GM12878 (cell line): ENCODE results near the gene DHX16. TPM values are rescaled to one million over a fixed set of nuclear protein-coding genes. Genes with fewer than 3 reads are reported as not detected.
A peak's percentile ranks its signal among the peaks of the same experiment; 100 is the strongest.

Experiments used
- ATAC-seq: fragments of 200-7000 bp; cut with Tn5 transposase; 3 replicates; pipeline ENCODE4 v1.9.1; 2020; ENCODE audit warnings: mild to moderate bottlenecking, moderate library complexity
- BruUV-seq: library from RNA; stranded (reverse); fragments of 400-500 nt; replicated peaks from 2 replicates; lab custom pipeline; 2021; lab: Mats Ljungman, UMichigan
- CTCF ChIA-PET: fragments of 300-600 bp; sonication (Branson Sonifier 250); formaldehyde crosslinking; extraction: SDS; loops from one replicate; lab custom pipeline; 2021; ENCODE audit warnings: inconsistent platforms; lab: Yijun Ruan, JAX
- POLR2A ChIA-PET: fragments of 350-600 bp; formaldehyde crosslinking; extraction: SDS; loops from one replicate; lab custom pipeline; 2021; ENCODE audit warnings: inconsistent platforms; lab: Charles Lee
- RAD21 ChIA-PET: fragments of 300-600 bp; sonication (Branson Sonifier 250); formaldehyde crosslinking; loops from one replicate; lab custom pipeline; 2023; ENCODE audit warnings: antibody characterized with exemption; ENCODE audit not compliant: unreplicated experiment; lab: Charles Lee
- SMC1A ChIA-PET: fragments of 300-600 bp; sonication (Branson Sonifier 250); formaldehyde crosslinking; loops from one replicate; lab custom pipeline; 2023; ENCODE audit not compliant: unreplicated experiment, uncharacterized antibody; lab: Charles Lee
- DNase-seq: peaks from one replicate; pipeline ENCODE4 v3.0.0-alpha.2; 2011; ENCODE audit warnings: low read depth, low spot score
- FAIRE-seq: peaks from 3 replicates; lab custom pipeline; 2011; peaks lifted over from hg19 to GRCh38; lab: Jason Lieb, UNC
- H2AFZ ChIP-seq: 2 replicates; pipeline ENCODE4 v1.6.0; 2011; ENCODE audit warnings: low read depth, low read length, control low read depth; ENCODE audit not compliant: control insufficient read depth
- H3K27ac ChIP-seq: 2 replicates; pipeline ENCODE4 v1.5.1; 2011; ENCODE audit warnings: control low read depth; ENCODE audit not compliant: control insufficient read depth, insufficient read depth
- H3K27me3 ChIP-seq, 2 experiments: replicated peaks in 1 of 2; 2 replicates each; pipeline versions ENCODE4 v1.6.0 to v1.6.1; 2011; ENCODE audit warnings: low read length in 1 of 2; ENCODE audit not compliant: control insufficient read depth in 2 of 2, insufficient read depth in 2 of 2
- H3K36me3 ChIP-seq, 2 experiments: 2 replicates each; pipeline ENCODE4 v1.5.1; 2011; ENCODE audit warnings: low read length in 1 of 2; ENCODE audit not compliant: control insufficient read depth in 2 of 2, insufficient read depth in 2 of 2
- H3K4me1 ChIP-seq: 2 replicates; pipeline ENCODE4 v1.6.1; 2011; ENCODE audit warnings: mild to moderate bottlenecking, low read length, moderate library complexity, mixed read lengths; ENCODE audit not compliant: control insufficient read depth, insufficient read depth
- H3K4me2 ChIP-seq: 2 replicates; pipeline ENCODE4 v1.6.0; 2011; ENCODE audit warnings: control low read depth; ENCODE audit not compliant: control insufficient read depth, insufficient read depth
- H3K4me3 ChIP-seq: fragments of 200-600 bp; sonication (generic); 2 replicates; pipeline ENCODE4 v1.5.1; 2016
- H3K79me2 ChIP-seq: 2 replicates; pipeline ENCODE4 v1.6.0; 2011; ENCODE audit warnings: low read length; ENCODE audit not compliant: control insufficient read depth, insufficient read depth
- H3K9ac ChIP-seq: 2 replicates; pipeline ENCODE4 v1.8.0; 2011; ENCODE audit warnings: low read length, control low read depth, mixed read lengths; ENCODE audit not compliant: control insufficient read depth, insufficient read depth
- H3K9me3 ChIP-seq: replicated peaks from 3 replicates; pipeline ENCODE4 v1.5.1; 2011; ENCODE audit warnings: mild to moderate bottlenecking, low read length; ENCODE audit not compliant: control insufficient read depth, insufficient read depth
- H4K20me1 ChIP-seq: 2 replicates; pipeline ENCODE4 v1.6.0; 2011; ENCODE audit not compliant: control insufficient read depth, insufficient read depth
- CEBPB ChIP-seq, 2 experiments: fragments of 150-350 bp in 1 of 2; IDR thresholded peaks; 2 replicates each; pipeline ENCODE4 v1.6.1; 2012 to 2014; ENCODE audit warnings: low read depth in 2 of 2, low read length in 2 of 2, borderline replicate concordance in 1 of 2, inconsistent platforms in 1 of 2
- EGR1 ChIP-seq, 2 experiments: IDR thresholded peaks; 1 replicate in 1 of 2; 2 replicates in 1 of 2; pipeline ENCODE4 v1.6.1; 2011 to 2012; ENCODE audit warnings: low read depth in 2 of 2, low read length in 2 of 2, borderline replicate concordance in 1 of 2, mild to moderate bottlenecking in 1 of 2, moderate library complexity in 1 of 2
- ESRRA ChIP-seq: IDR thresholded peaks from 2 replicates; pipeline ENCODE4 v1.6.1; 2012; ENCODE audit warnings: mild to moderate bottlenecking, low read length, improper control_type of control experiment
- FOXM1 ChIP-seq: IDR thresholded peaks from 2 replicates; pipeline ENCODE4 v1.6.1; 2012; ENCODE audit warnings: low read depth, mild to moderate bottlenecking, inconsistent platforms, low read length, moderate library complexity
- NR2C1 ChIP-seq: fragments of 450-650 bp; IDR thresholded peaks from 2 replicates; pipeline ENCODE4 v1.6.1; 2017; ENCODE audit warnings: antibody characterized with exemption, mild to moderate bottlenecking, moderate library complexity
- NR2F1 ChIP-seq: fragments of 450-650 bp; conservative IDR thresholded peaks from 2 replicates; pipeline ENCODE4 v1.6.1; 2017; ENCODE audit warnings: mild to moderate bottlenecking
- POLR2A ChIP-seq: IDR thresholded peaks from 2 replicates; pipeline ENCODE4 v1.6.1; 2011; ENCODE audit warnings: low read depth, mild to moderate bottlenecking, low read length
- POLR2AphosphoS2 ChIP-seq: IDR thresholded peaks from 2 replicates; pipeline ENCODE4 v1.6.1; 2011; ENCODE audit warnings: low read depth, mild to moderate bottlenecking, low read length, improper control_type of control experiment, moderate library complexity
- POU2F2 ChIP-seq: IDR thresholded peaks from 3 replicates; pipeline ENCODE4 v1.6.1; 2011; ENCODE audit warnings: low read depth, mild to moderate bottlenecking, low read length, borderline replicate concordance
- SIN3A ChIP-seq: IDR thresholded peaks from 2 replicates; pipeline ENCODE4 v1.6.1; 2012; ENCODE audit warnings: low read depth, low read length, improper control_type of control experiment
- SMARCA5 ChIP-seq: fragments of 450-650 bp; IDR thresholded peaks from 2 replicates; pipeline ENCODE4 v1.6.1; 2017; ENCODE audit warnings: mild to moderate bottlenecking
- STAT1 ChIP-seq: fragments of 450-650 bp; conservative IDR thresholded peaks from 2 replicates; pipeline ENCODE4 v1.6.1; 2014; ENCODE audit warnings: antibody characterized with exemption, mild to moderate bottlenecking
- SUPT20H ChIP-seq: IDR thresholded peaks from 2 replicates; pipeline ENCODE4 v1.6.1; 2011; ENCODE audit warnings: low read depth, mild to moderate bottlenecking, low read length, moderate library complexity, borderline replicate concordance; ENCODE audit not compliant: control insufficient read depth
- SUZ12 ChIP-seq: fragments of 200-600 bp; sonication (generic); IDR thresholded peaks from one replicate; pipeline ENCODE4 v1.6.1; 2018; ENCODE audit warnings: antibody characterized with exemption, mild to moderate bottlenecking; ENCODE audit not compliant: unreplicated experiment
- TAF1 ChIP-seq: IDR thresholded peaks from 2 replicates; pipeline ENCODE4 v1.6.1; 2011; ENCODE audit warnings: mild to moderate bottlenecking, low read depth, low read length, borderline replicate concordance
- WGBS: methylation state at CpG from one replicate; pipeline ENCODE4 v1.1.6; 2016; ENCODE audit warnings: low lambda C conversion rate; ENCODE audit not compliant: insufficient replicate concordance, insufficient coverage; ENCODE audit errors: missing lambda C conversion rate; 5-methylcytosine and 5-hydroxymethylcytosine counted together
- in situ Hi-C: fragments of 300-500 bp; cut with MboI; formaldehyde crosslinking; loops from 9 replicates; pipeline ENCODE4 v1.14.3; 2018; ENCODE audit warnings: mixed read lengths
- intact Hi-C: fragments of 100-400 bp; cut with micrococcal nuclease; formaldehyde crosslinking; loops from one replicate; pipeline ENCODE4 v1.14.2; 2022; ENCODE audit not compliant: unreplicated experiment
- polyA plus RNA-seq, 11 experiments: library from polyadenylated mRNA; depleted of rRNA in 4 of 11; unstranded in 6 of 11; stranded (reverse) in 5 of 11; fragments of >200 nt; fragmentation: Nextera tagmentation in 4 of 11; fragmentation: Illumina TruSeq in 1 of 11; extraction: Ambion mirVana in 4 of 11; extraction: Trizol in 1 of 11; gene quantifications; 1 replicate in 1 of 11; 2 replicates in 10 of 11; pipeline versions ENCODE4 v1.2.1 to v1.2.3, GENCODE V29; 2011 to 2016; ENCODE audit warnings: inconsistent platforms in 2 of 11, missing spikeins in 2 of 11, low read depth in 1 of 11
- total RNA-seq, 4 experiments: library from RNA; depleted of rRNA in 3 of 4; stranded (reverse); fragments of >200 nt in 3 of 4; fragmentation: Illumina TruSeq in 1 of 4; extraction: Trizol in 1 of 4; gene quantifications; 2 replicates each; pipeline versions ENCODE4 v1.2.1 to v1.2.3, GENCODE V29; 2013 to 2021
- TF ChIP-seq, protein P1 (sequence below), 3 experiments: IDR thresholded peaks in 2 of 3; conservative IDR thresholded peaks in 1 of 3; 2 replicates each; pipeline ENCODE4 v1.5.1; 2011; ENCODE audit warnings: low read depth in 3 of 3, low read length in 3 of 3, mild to moderate bottlenecking in 3 of 3, control low read depth in 2 of 3, moderate library complexity in 2 of 3, inconsistent platforms in 1 of 3, mixed read lengths in 1 of 3; ENCODE audit not compliant: control insufficient read depth in 2 of 3, insufficient read depth in 1 of 3; ENCODE audit errors: extremely low read depth in 1 of 3
- TF ChIP-seq, protein P2 (sequence below): fragments of 450-650 bp; IDR thresholded peaks from 2 replicates; pipeline ENCODE4 v1.6.1; 2016; ENCODE audit warnings: mild to moderate bottlenecking
- TF ChIP-seq, protein P3 (sequence below): IDR thresholded peaks from 2 replicates; pipeline ENCODE4 v1.6.1; 2012; ENCODE audit warnings: low read length, inconsistent platforms

The DHX16 gene
- total and polyA plus RNA-seq, 10 of the 15 experiments (the other 5 are each of a cell fraction or from before 2014, with no cell fraction given): 10.1 to 41.4 (median 38.3) TPM

DNA sequence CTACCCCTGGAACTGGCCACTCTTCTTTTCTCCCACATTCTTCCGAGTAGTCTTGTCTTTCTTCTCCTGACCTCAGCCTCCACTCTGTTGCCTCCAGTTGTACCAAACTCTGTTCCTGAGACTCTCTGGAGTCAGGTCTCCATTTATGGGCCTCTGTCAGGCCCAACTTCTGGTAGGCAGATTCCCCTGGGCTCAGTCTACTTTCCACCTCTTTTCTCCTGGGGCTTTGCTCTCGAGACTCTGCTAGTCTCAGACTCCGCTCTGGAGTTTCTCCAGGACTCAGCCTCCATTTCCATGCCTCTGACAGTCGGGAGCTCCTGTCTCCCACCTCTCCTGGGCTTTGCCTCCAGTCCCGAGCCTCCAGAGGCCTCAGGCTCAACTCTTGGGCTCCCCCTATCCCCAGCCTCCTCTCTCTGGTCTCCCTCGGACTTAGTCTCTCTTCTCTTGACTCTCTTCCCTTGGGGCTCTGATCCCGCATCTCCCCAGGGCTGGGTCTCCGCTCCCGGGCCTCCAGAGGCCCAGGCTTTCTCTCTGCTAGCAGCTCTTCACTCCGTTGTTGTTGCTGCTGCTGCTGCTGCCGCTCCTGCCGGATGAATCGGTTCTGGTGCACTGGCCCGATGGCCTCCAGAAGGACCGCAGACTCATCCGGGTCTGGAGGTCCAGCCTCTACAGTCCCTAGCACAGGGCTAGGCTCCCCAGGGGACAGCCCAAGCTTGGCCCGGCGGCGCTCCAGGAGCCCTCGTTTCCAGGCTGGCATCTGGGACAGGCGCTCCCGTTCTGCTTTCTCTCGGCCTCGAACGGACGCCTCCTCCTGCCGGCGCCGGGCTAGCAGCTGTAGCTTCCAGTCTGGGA lies 12.6 kb upstream of the DHX16 start:
- in situ Hi-C loops (no loop called here), intact Hi-C loops (loop anchor here (2.0 kb wide), 1 partner anchor 73 kb away; no protein-coding TSS in a partner anchor)
- Histone ChIP-seq H2AFZ (no peak overlapping the region), H3K27ac (peak overlapping the region; percentile 96), H3K9ac (peak overlapping the region; percentile 94), H3K27me3 (no peaks in the 10 kb centered on the region), H3K4me3 (peak overlapping the region; percentile 100), H3K4me1 (peaks cover 15% of the 10 kb centered on the region), H3K9me3 (no peaks in the 10 kb centered on the region), H3K79me2 (peaks cover 100% of the 10 kb centered on the region), H3K4me2 (peak overlapping the region; percentile 70), H3K36me3 (peaks cover 0 to 3% of the 10 kb centered on the region in 2 experiments; a peak in 2 of 4 replicates), H4K20me1 (no peaks in the 10 kb centered on the region)
- ChIA-PET SMC1A (interaction anchor here (1.0 to 11.3 kb wide), 4 partner anchors 39 to 70 kb away, joined by 3 to 265 read pairs (median 4); partner anchors contain the start of genes MDC1 and TUBB), RAD21 (interaction anchor here (1.6 to 14.2 kb wide), 3 partner anchors 35 to 74 kb away, joined by 3 to 232 read pairs (median 209); partner anchors contain the start of genes MDC1 and TUBB), CTCF (interaction anchor here (0.7 to 9.5 kb wide), 6 partner anchors 9 to 198 kb away, joined by 3 to 487 read pairs (median 4); partner anchors contain the start of genes DHX16, MDC1 and TUBB), POLR2A (interaction anchor here (0.7 to 9.5 kb wide), 4 partner anchors 35 to 229 kb away, joined by 3 to 200 read pairs (median 4); partner anchors contain the start of genes MDC1, TUBB and VARS2)
- TSS peak; percentile 59 for BruUV-seq
- no peak for DNase-seq
- ATAC-seq: no peak
- FAIRE-seq: no peak
- 0% methylated on average over 29 of the region's 29 CpGs for WGBS
- TF ChIP-seq POU2F2 (no peak), CEBPB (IDR thresholded peaks at IDR 0.05; ENCODE audit: borderline replicate concordance in 1 of 2, low read depth in 2 of 2, low read length in 2 of 2) (no peak), TAF1 (no peak), SIN3A (no peak), SUPT20H (no peak), NR2F1 (0 out of 2 replicates have a peak, but pooled peaks have one; percentile 8), SMARCA5 (peak; percentile 49), SUZ12 (no peak), EGR1 (IDR thresholded peaks at IDR 0.05; ENCODE audit: borderline replicate concordance in 1 of 2, low read depth in 2 of 2, low read length in 2 of 2) (no peak), POLR2A (0 out of 2 replicates have a peak, but pooled peaks have one; percentile 37), STAT1 (no peak), ESRRA (no peak), FOXM1 (no peak), NR2C1 (no peak), POLR2AphosphoS2 (no peak)
- TF ChIP-seq, protein P1, sequence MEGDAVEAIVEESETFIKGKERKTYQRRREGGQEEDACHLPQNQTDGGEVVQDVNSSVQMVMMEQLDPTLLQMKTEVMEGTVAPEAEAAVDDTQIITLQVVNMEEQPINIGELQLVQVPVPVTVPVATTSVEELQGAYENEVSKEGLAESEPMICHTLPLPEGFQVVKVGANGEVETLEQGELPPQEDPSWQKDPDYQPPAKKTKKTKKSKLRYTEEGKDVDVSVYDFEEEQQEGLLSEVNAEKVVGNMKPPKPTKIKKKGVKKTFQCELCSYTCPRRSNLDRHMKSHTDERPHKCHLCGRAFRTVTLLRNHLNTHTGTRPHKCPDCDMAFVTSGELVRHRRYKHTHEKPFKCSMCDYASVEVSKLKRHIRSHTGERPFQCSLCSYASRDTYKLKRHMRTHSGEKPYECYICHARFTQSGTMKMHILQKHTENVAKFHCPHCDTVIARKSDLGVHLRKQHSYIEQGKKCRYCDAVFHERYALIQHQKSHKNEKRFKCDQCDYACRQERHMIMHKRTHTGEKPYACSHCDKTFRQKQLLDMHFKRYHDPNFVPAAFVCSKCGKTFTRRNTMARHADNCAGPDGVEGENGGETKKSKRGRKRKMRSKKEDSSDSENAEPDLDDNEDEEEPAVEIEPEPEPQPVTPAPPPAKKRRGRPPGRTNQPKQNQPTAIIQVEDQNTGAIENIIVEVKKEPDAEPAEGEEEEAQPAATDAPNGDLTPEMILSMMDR (IDR thresholded peaks at IDR 0.05 in 2 of 3, conservative IDR thresholded peaks at IDR 0.05 in 1 of 3; ENCODE audit: control insufficient read depth in 2 of 3, extremely low read depth in 1 of 3, insufficient read depth in 1 of 3, low read depth in 3 of 3, low read length in 3 of 3): peak; percentile 35 to 46 (median 36); a peak in 4 of 6 replicates
- TF ChIP-seq, protein P2, sequence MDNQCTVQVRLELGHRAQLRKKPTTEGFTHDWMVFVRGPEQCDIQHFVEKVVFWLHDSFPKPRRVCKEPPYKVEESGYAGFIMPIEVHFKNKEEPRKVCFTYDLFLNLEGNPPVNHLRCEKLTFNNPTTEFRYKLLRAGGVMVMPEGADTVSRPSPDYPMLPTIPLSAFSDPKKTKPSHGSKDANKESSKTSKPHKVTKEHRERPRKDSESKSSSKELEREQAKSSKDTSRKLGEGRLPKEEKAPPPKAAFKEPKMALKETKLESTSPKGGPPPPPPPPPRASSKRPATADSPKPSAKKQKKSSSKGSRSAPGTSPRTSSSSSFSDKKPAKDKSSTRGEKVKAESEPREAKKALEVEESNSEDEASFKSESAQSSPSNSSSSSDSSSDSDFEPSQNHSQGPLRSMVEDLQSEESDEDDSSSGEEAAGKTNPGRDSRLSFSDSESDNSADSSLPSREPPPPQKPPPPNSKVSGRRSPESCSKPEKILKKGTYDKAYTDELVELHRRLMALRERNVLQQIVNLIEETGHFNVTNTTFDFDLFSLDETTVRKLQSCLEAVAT: 0 out of 2 replicates have a peak, but pooled peaks have one; percentile 52
- TF ChIP-seq, protein P3, sequence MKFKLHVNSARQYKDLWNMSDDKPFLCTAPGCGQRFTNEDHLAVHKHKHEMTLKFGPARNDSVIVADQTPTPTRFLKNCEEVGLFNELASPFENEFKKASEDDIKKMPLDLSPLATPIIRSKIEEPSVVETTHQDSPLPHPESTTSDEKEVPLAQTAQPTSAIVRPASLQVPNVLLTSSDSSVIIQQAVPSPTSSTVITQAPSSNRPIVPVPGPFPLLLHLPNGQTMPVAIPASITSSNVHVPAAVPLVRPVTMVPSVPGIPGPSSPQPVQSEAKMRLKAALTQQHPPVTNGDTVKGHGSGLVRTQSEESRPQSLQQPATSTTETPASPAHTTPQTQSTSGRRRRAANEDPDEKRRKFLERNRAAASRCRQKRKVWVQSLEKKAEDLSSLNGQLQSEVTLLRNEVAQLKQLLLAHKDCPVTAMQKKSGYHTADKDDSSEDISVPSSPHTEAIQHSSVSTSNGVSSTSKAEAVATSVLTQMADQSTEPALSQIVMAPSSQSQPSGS: no peak
